Lower lobe of right lung (tissue), 2 donors: ENCODE results near the gene C11orf52. TPM values are rescaled to one million over a fixed set of nuclear protein-coding genes. Genes with fewer than 3 reads are reported as not detected.
A peak's percentile ranks its signal among the peaks of the same experiment; 100 is the strongest.

Source experiments
- ATAC-seq, 2 donors: fragments of 200-7000 bp; cut with Tn5 transposase; one replicate each; pipeline ENCODE4 v1.9.1; 2020 to 2022; ENCODE audit warnings: mild to moderate bottlenecking in 2 of 2, moderate library complexity in 2 of 2
- DNase-seq: peaks from one replicate; pipeline ENCODE4 v3.0.0-alpha.2; 2020
- H3K27ac ChIP-seq: fragments of 200-600 bp; one replicate; pipeline ENCODE4 v1.8.0; 2022
- H3K27me3 ChIP-seq: fragments of 200-600 bp; one replicate; pipeline ENCODE4 v1.8.0; 2022; ENCODE audit warnings: low read depth
- H3K36me3 ChIP-seq: fragments of 200-600 bp; one replicate; pipeline ENCODE4 v1.8.0; 2022; ENCODE audit warnings: mild to moderate bottlenecking
- H3K4me1 ChIP-seq: fragments of 200-600 bp; one replicate; pipeline ENCODE4 v1.8.0; 2022
- H3K4me3 ChIP-seq: fragments of 200-600 bp; one replicate; pipeline ENCODE4 v1.8.0; 2022; ENCODE audit warnings: mild to moderate bottlenecking
- H3K9me3 ChIP-seq: fragments of 200-600 bp; one replicate; pipeline ENCODE4 v1.8.0; 2022
- CTCF ChIP-seq: fragments of 200-600 bp; IDR thresholded peaks from one replicate; pipeline ENCODE4 v1.8.0; 2022; ENCODE audit warnings: antibody characterized with exemption, mild to moderate bottlenecking
- intact Hi-C: fragments of 100-400 bp; cut with DNase I; formaldehyde crosslinking; loops from one replicate; pipeline ENCODE4 v1.11.0; 2022
- total RNA-seq: library from RNA; stranded (reverse); fragmentation: NEBNext Ultra II Directional; extraction: Animal tissue kit (Norgen Biotek cat#: 25700); gene quantifications from one replicate; pipeline ENCODE4 v1.2.1, GENCODE V29; 2021
- donor health status: DM: no; HTN: yes; CAD: no; lungs with severe emphysema.

The C11orf52 gene
- total RNA-seq, 1 donor from 2014 or later = 14.6 TPM

DNA sequence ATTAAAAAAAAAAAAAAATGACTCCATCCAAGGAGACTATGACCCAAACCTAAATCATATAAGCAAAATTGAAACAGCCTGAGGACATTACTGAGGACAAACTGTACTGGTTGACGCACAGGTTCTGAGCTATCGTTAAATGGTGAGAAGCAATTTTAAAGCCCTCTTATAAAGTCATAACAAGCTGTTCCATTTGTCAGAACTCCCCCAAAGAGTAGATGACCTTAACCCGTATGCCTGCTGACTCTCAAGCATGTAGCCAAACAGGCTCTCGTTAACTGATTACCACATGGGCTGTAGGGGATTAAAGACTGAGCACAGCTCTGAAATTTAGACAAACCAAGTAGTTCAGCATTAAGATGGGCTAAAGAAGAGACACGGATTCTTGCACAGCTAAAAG, 9.3 kb upstream of the C11orf52 start:
- DNase-seq (no peak), ATAC-seq (no peak)
- Histone ChIP-seq H3K4me3 (no peak overlapping the region), H3K36me3 (peaks cover 9% of the 10 kb centered on the region), H3K9me3 (no peaks in the 10 kb centered on the region), H3K4me1 (peaks cover 11% of the 10 kb centered on the region), H3K27me3 (peaks cover 14% of the 10 kb centered on the region), H3K27ac (no peak overlapping the region)
- no peak for TF ChIP-seq CTCF
- intact Hi-C loops = no loop called here

DNA sequence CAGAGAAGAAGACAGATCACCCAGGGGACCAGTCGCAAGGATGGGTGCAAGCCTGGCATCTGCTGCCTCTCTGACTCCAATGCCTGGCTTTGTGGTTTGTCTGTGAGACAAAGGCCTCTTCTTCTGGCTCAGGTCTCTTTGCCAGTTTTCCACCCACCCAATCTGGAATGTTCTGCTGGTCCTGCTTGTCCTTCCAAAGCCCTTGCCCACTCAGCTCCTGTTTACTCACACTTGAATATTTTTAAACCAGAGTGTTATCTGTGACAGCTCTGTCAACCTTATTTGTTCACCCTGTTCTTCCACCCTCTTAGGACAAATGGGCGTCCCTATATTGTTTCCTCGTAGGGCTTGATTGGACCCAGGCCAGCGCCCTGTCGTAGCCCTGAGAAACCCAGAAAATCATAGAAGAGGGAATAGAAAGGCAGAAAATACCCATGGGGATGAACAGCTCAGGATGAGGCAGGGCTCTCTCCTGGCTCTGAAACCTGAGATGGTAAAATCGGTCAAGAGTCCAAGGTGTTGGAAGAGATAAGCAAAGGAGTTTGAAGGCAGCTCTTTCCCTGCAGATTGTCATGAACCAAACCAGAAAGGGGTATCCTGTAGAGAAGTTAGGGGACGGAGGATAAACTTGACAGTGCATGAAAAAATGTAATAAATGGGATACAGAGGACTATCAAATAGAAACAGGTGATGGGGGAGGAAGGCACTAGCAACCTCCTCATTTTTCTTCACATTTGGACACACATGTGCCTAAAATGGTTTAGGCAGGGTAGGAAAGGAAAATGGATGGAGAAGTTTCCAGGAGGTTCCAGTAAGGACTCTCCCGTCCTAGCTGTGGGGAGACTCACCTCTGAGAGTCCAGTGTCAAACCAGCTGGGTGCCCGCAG, 7.8 kb upstream of the C11orf52 start:
- ATAC-seq = peak; percentile 12 to 74
- H3K4me3 ChIP-seq = peak overlapping the region; percentile 59
- H3K9me3 ChIP-seq = no peaks in the 10 kb centered on the region
- peak overlapping the region; percentile 83 for H3K27ac ChIP-seq
- DNase-seq = no peak
- no peak for TF ChIP-seq CTCF
- H3K4me1 ChIP-seq = peaks cover 11% of the 10 kb centered on the region
- peaks cover 9% of the 10 kb centered on the region for H3K36me3 ChIP-seq
- peaks cover 14% of the 10 kb centered on the region for H3K27me3 ChIP-seq
- intact Hi-C loops = no loop called here

DNA sequence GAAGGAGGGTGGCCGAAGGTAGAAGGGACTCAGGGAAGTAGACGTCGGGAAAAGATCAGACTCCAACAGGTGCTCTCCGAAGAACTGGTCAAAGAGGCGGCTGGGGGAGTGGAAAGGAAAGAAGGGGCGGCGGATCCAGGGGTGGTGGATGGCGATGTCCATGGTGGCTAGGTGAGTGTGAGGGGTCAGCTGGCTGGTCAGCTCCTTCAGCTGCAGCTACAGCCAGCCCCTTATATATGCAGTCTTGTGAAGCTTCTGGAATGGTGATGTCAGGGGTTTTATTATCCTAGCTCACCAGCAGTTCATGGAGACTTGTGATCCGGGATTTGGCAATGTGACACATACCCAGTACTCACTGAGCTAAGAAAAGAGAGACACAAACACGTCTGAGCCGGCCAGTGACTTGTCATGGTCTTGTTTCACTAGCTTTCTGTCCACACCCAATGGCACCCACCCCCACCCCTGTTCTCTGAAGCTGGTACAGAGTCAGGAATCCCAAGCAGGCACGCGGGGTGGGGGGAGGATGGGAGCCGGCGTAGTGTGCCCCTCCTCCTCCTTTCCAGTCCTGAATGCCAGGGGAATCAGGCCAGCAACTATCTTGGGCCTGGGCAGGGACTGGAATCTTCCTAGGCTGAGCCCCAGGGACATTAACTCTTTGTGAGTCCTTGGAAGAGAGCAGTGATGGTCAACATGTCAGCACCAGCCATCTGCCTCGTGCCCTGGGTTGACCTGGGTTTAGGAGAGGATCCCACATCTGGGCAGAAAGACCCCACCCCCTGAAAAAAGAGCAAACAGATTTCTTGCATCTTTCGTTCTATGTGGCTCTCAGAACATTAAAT, 6.9 kb upstream of the C11orf52 start, which contains the start of gene CRYAB:
Gene CRYAB, minus strand, starts transcription at position 208 of the 839 bp plus-strand sequence. Its CDS starts 46 bp downstream, at position 162.
- DNase-seq = peak; percentile 78
- ATAC-seq = peak; percentile 90 to 91
- peaks cover 11% of the 10 kb centered on the region for H3K4me1 ChIP-seq
- intact Hi-C loops = no loop called here
- peaks cover 14% of the 10 kb centered on the region for H3K27me3 ChIP-seq
- no peak for TF ChIP-seq CTCF
- H3K9me3 ChIP-seq = no peaks in the 10 kb centered on the region
- peak within 1 kb of the TSS; percentile 83 for H3K27ac ChIP-seq
- H3K4me3 ChIP-seq = peak within 1 kb of the TSS; percentile 59
- peaks cover 9% of the 10 kb centered on the region for H3K36me3 ChIP-seq

GRCh38 chr11:111912535-111912934, 6.2 kb upstream of the C11orf52 start, which contains the start of gene HSPB2:
HSPB2 (plus strand) TSS chr11:111912734; CDS start chr11:111912830, 96 bp downstream.
- intact Hi-C loops = no loop called here
- H3K4me1 ChIP-seq = peaks cover 11% of the 10 kb centered on the region
- no peak for TF ChIP-seq CTCF

More at GRCh38 chr11:111912535-111912934, 6.2 kb upstream of the C11orf52 start, which contains the start of gene HSPB2:
- DNase-seq (no peak), ATAC-seq (peak in 1 of 2 donors; percentile 20)
- Histone ChIP-seq H3K36me3 (peaks cover 9% of the 10 kb centered on the region), H3K27ac (peak within 1 kb of the TSS; percentile 83), H3K27me3 (peaks cover 14% of the 10 kb centered on the region), H3K9me3 (no peaks in the 10 kb centered on the region), H3K4me3 (peak within 1 kb of the TSS; percentile 59)
